NCI-H345 (cell line): ENCODE results near the gene PCSK2.

ENCODE experiments used
- DNase-seq: peaks from one replicate; lab custom pipeline; 2025; lab: John Stamatoyannopoulos, UW

Gene PCSK2

GRCh38 chr20:17262786-17263185, 35.9 kb downstream of the PCSK2 start:
- no peak for DNase-seq

- no peak for DNase-seq
These were observed 46.9 kb downstream of the PCSK2 start for GRCh38 chr20:17273717-17274116.

DNA sequence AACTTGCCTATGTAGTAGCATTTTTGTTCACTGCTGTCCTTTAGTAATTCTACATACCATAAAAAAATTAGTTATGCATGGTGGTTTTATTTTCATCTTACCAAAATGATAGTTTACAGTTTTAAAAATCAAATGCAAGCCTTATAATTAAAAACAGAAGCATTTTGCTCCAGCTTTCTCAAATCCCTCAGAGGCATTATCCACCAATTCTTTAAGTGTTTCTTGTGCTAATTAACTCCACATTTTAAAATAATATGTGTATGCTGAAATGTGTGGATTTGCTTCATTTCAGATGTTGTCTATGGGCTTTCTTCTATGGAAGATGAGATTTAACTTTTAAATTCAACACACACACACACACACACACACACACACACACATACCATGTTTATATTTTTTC, 49.3 kb downstream of the PCSK2 start:
- no peak for DNase-seq

DNA sequence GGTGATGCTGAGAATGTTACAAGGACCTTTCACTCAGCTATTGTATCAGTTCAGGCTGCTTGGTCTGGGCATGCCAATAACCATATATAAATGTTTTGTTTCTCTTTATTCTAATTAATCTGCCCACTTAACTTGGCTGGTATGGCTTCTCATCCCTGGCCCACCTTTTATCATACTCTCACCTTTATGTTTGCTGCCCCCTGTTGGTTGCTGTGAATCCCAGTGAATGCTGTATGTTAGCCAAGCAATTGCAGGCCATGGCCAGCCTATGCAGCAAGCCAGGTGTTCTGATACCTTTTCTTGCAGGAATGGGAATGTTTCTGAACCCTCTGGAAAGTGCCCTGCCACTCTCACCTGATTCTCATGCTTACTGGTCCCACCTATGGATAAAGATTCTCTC, 54.6 kb downstream of the PCSK2 start:
- DNase-seq: peak; percentile 36

DNA sequence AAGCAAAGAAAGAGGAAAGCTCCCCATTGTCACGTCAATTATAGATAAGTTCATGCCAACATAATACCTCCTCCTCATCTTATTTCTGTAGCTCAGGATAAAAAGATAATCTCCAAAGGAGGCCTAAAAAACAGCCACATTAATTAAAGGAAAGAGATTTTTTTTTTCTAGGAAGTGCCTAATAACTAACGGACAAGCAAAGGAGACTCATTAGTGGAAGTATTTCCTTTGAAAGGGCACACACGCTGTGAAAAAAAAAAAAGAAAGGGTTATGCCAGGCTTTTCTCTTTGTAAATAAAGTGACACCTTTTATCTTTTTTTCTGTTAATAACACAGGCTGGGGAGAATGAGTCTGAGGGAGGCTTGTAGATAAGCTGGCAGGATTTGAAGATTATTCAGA, 55.7 kb downstream of the PCSK2 start:
- no peak for DNase-seq

GRCh38 chr20:17287503-17287902, 60.7 kb downstream of the PCSK2 start:
- no peak for DNase-seq

DNA sequence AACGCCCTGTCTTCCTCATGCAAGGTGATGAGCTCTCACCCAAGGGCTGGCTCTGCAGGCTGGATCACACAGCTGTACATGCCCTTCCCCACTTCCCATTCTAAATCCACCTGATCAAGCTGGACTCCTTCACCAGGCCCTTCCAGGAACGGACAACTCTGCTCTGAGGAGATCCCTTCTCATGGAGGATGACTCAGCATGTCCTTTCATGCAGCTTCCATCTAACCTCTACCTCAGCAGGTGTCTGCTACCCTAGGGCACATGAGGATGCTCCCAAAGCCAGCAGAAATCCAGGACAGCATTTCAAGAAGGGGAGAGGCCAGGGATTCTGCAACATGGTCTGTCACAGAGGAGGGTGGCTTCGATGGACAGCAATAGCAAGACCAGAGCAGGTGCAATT, 61.2 kb downstream of the PCSK2 start:
- DNase-seq: no peak

DNA sequence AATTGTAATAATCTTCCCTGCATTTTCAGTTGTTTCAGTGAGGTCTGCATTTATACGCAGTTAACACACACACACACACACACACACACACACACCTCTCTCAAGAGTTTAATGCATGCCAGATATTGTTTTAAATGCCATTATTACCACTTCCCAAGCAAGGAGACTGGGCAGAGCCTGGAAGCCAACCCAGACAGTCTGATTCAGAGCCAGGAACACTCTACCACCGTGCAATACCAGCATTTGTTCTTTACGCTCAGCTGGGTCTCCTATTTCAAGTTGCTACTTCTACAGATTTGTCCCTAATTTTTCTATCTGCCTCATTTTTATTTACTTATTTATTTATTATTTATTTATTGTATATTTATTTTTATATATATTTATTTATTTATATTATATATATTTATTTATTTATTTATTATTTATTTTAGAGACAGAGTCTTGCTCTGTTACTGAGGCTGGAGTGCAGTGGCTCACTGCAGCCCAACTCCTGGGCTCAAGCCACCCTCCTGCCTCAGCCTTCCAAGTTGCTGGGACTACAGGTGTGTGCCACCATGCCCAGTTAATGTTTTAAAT, 68.4 kb downstream of the PCSK2 start:
- no peak for DNase-seq

GRCh38 chr20:17295991-17296390, 69.2 kb downstream of the PCSK2 start:
- DNase-seq: no peak

DNA sequence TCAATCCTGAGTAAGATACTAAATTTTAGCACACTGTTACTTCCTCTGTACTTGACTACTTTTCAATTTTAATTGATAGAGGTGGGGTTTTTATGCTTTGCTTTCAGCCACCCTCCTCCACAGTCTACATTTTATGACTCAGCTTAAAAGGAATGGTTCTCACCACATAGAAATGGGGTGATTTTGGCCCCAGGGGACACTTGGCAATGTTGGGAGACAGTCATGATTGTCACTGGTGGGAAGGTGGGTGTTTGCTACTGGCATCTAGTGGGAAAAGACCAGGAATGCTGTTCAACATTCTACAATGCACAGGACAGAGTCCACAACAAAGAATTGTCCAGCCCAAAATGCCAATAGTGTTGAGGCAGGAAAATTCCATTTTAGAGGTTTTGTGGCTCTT, 71.3 kb downstream of the PCSK2 start:
- DNase-seq: no peak

DNA sequence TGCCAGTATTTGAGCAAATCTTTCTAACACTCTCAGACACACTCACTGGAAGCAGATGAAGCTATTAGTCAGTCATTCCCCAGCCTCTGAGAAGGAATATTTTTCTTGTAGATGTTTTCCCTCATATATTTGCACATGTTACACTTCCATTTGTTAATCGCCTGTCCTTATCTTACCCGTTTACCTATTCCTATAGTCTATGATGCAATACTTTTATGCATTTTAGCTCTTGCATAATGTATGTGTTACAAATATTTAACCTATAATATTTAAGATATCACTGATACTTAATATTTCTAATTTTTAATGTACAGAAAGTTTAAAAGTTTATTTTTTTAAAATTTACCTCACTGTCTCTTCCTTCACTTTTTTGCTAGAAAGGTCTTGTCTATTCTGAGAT, 71.9 kb downstream of the PCSK2 start:
- no peak for DNase-seq

- DNase-seq: no peak
These were observed 73.3 kb downstream of the PCSK2 start for GRCh38 chr20:17300113-17300512.

GRCh38 chr20:17304774-17305173, 77.9 kb downstream of the PCSK2 start:
- peak; percentile 58 for DNase-seq

GRCh38 chr20:17306427-17306826, 79.6 kb downstream of the PCSK2 start:
- DNase-seq: no peak

- DNase-seq: no peak
These were observed 87.4 kb downstream of the PCSK2 start for GRCh38 chr20:17314264-17314663.

DNA sequence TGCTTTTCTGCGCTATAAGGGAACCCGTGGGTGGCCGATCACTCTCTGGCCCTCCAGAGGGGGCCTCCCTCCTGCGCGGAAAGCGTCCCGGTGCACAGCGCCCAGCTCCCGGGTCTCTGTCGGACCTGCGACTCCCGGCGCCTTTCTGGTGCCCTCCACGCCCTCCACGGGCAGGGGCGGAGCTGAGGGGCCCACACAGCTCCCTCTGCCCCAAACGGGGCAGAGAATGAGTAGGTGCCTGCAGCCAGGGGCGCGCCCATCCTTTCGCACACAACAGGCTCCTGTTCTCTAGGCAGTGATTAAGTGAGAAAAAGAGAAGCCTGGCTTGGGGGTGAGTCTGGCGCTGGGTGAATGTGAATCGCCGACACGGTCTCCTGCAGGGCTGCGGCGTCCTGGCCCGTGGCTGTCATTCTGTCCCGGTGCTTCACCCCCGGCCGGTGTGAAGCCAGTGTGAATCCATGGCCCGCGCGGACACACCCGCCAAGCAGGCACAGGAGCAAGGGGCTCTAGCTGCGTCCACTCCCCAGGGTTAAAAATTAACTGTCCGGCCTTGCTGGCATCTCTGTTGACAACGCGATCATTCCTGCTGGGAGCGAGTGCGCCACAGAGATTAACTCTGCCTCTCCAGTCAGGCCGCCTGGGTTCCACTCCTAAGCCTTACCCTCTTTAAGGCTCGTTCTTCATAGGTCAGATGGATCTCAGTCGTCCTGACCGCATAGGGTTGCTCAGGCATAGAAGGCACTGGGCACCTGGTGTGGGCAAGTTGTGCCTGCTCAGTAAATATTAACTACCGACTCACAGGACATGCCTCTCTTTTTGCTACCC, 88.8 kb downstream of the PCSK2 start:
- DNase-seq: no peak

DNA sequence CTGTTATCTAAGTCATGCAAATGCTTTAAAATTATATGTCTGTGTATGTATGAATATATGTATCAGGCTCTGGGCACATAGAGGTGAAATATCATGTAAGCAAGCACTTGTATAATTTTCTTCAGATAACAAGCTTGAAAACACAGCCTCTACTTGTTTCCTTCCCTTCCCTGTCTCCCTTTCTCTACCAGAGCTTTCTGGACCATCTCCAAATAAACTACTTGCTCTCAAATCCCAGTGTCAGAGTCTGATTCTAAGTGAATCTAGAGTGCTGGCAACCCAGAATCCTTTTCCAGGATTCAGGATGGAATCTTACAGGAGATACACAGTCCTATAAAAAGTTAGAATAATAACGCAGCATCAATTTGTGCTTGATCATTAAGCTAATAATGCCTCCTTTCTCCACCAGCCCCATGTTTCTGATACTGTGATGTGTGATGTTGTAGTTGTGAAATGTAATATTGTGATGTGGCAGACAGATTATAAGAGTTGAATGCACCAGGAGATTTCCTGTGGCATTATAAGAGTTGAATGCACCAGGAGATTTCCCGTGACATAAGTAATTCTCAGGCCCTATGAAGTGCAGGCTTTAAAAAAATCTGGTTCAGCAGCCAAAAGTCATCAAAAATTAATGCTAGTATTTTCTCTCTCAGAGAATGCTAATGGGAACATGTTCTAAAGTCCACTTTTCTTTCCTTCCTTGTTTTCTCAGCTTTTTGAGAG, 89.6 kb downstream of the PCSK2 start:
- no peak for DNase-seq

- no peak for DNase-seq
These were observed 90.5 kb downstream of the PCSK2 start for GRCh38 chr20:17317341-17317740.

- DNase-seq: no peak
These were observed 93.6 kb downstream of the PCSK2 start for GRCh38 chr20:17320456-17320855.

DNA sequence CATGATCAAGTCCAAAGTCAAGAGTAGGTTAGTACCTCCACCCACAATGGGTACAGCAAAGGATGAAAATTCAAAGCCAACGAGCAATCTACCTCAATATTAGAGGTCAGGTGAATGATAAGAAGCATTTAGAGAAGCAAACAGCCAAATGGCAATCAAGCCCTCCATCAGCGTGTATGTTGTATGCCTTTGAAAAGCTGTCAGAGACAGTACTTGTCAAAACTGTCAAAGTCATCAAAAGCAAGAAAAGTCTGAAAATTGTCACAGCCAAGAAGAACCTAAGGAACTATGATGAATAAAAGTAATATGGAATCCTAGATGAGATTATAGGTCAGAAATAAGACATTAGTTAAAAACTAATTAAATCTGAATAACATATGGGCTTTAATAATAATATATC, 99.3 kb downstream of the PCSK2 start:
- DNase-seq: no peak

DNA sequence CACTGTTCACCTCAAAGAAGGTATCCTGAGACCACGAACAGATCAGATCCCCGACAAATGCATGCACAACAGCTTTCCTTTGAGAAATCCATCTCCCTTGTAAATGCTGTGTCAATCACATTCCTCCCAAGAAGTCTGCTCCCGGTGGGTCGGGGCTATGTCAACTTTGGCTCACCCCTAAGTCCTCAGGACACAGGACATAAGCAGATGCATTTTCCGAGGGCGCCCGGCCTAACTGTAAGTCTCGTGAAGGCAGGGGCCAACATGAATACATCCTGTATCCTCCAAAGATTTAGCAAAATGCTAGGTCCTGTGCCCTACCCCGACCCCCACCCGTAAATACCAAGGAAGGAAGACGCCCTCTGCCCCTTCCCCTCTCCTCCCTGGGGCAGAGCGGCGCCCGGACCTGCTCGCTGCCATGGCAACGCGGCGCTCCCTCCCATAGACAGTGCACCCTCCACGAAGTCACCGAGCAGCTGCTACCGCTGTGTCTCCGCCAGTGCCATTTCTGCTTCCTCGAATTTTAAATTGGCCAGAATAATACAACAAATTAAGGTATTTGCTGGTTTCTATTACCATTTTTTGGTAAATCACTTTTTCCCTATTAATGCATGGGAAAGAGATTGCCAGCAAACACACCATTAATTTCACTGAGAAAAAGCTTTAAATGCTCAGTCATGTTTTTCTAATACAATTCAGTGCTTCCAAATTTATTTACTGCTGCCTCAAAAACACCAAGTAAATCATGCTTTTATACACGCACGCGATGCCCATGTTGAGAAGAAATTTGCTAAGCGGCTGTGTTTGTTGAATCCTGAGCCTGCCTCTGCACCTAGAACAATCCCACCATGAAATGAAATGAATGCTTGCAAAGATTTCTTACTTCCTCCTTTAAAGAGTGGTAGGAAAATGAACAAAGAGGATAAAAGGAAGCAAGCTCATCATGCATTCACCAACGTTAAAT, 100.6 kb downstream of the PCSK2 start:
- DNase-seq: no peak

DNA sequence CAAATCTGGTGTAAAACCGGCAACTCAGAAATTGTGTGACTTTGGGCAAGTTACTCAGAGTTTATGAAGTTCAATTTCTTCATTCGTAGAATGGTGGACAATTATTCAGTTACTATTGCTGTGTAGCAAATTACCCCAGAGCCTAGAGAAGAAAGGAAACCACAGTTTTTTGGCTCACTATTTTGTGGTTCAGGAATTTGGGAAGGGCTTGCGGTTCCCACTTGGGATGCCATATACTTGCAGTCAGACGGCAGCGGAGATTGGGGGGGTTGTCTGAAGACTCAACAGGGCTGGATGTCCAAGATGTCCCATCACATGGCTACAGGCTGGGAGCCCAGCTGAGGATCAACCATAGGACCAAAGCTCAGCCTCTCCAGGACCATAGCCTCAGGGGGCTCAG, 108.1 kb downstream of the PCSK2 start:
- DNase-seq: no peak
